K562 (cell line): ENCODE measurements around the gene ADD2. TPM values are rescaled to one million over a fixed set of nuclear protein-coding genes. Genes with fewer than 3 reads are reported as not detected.

Experiments used
- ATAC-seq: fragments of 200-7000 bp; cut with Tn5 transposase; 3 replicates; pipeline ENCODE4 v1.9.1; 2020; ENCODE audit warnings: moderate library complexity
- BruUV-seq: library from RNA; stranded (reverse); fragments of 400-500 nt; replicated peaks from 2 replicates; lab custom pipeline; 2021; lab: Mats Ljungman, UMichigan
- CTCF ChIA-PET: fragments of 300-600 bp; formaldehyde crosslinking; extraction: SDS; loops from one replicate; lab custom pipeline; 2021; ENCODE audit warnings: low intra/inter-chr PET ratio; lab: Yijun Ruan, JAX
- POLR2A ChIA-PET: fragments of 300-600, 350-650 bp; sonication (Branson Sonifier 250); formaldehyde crosslinking; extraction: SDS; loops from one replicate; lab custom pipeline; 2021; ENCODE audit warnings: antibody characterized with exemption, inconsistent platforms; lab: Yijun Ruan, JAX
- DNase-seq, 4 experiments: peaks; one replicate each; pipeline versions ENCODE4 v3.0.0 to v3.0.0-alpha.2; 2011 to 2018; ENCODE audit warnings: low spot score in 3 of 4, mixed read lengths in 3 of 4; ENCODE audit errors: extremely low read depth in 1 of 4
- FAIRE-seq: peaks from 2 replicates; lab custom pipeline; 2011; peaks lifted over from hg19 to GRCh38; lab: Jason Lieb, UNC
- H2AFZ ChIP-seq: 2 replicates; pipeline ENCODE4 v1.6.0; 2011; ENCODE audit warnings: low read depth, low read length, control low read depth, inconsistent platforms
- H3K27ac ChIP-seq: fragments of 200-600 bp; 3 replicates; pipeline ENCODE4 v1.8.0; 2011; ENCODE audit warnings: low read depth, mild to moderate bottlenecking, control low read depth, inconsistent platforms, low read length, moderate library complexity, mixed read lengths; ENCODE audit errors: extremely low read depth
- H3K27me3 ChIP-seq, 2 experiments: fragments of 300-600 bp in 1 of 2; 2 replicates in 1 of 2; 3 replicates in 1 of 2; pipeline versions ENCODE4 v1.6.0 to v1.8.0; 2011; ENCODE audit warnings: inconsistent platforms in 2 of 2, low read length in 2 of 2, mild to moderate bottlenecking in 1 of 2, mixed read lengths in 1 of 2, moderate library complexity in 1 of 2; ENCODE audit not compliant: control insufficient read depth in 2 of 2, insufficient read depth in 2 of 2
- H3K36me3 ChIP-seq: fragments of 300-600 bp; 3 replicates; pipeline ENCODE4 v1.8.0; 2011; ENCODE audit warnings: mild to moderate bottlenecking, low read length, inconsistent platforms; ENCODE audit not compliant: control insufficient read depth, insufficient read depth
- H3K4me1 ChIP-seq, 2 experiments: fragments of 200-600 bp in 1 of 2; replicated peaks in 1 of 2; 2 replicates in 1 of 2; 3 replicates in 1 of 2; pipeline versions ENCODE4 v1.5.1 to v1.8.0; 2011; ENCODE audit warnings: inconsistent platforms in 2 of 2, low read length in 2 of 2, mild to moderate bottlenecking in 1 of 2, mixed read lengths in 1 of 2, moderate library complexity in 1 of 2; ENCODE audit not compliant: control insufficient read depth in 2 of 2, insufficient read depth in 2 of 2
- H3K4me2 ChIP-seq: 2 replicates; pipeline ENCODE4 v1.6.1; 2011; ENCODE audit warnings: low read length, control low read depth, inconsistent platforms, mixed read lengths; ENCODE audit not compliant: insufficient read depth
- H3K4me3 ChIP-seq: fragments of 200-600 bp; sonication (generic), shearing (Covaris generic); 2 replicates; pipeline ENCODE4 v1.5.1; 2016; ENCODE audit warnings: control low read depth, inconsistent platforms
- H3K79me2 ChIP-seq: fragments of 200-600 bp; 3 replicates; pipeline ENCODE4 v1.8.0; 2011; ENCODE audit warnings: low read length, inconsistent platforms; ENCODE audit not compliant: control insufficient read depth, insufficient read depth
- H3K9ac ChIP-seq, 2 experiments: 2 replicates each; pipeline versions ENCODE4 v1.6.0 to v1.6.1; 2011; ENCODE audit warnings: low read depth in 2 of 2, low read length in 2 of 2, control low read depth in 1 of 2, inconsistent platforms in 1 of 2, mild to moderate bottlenecking in 1 of 2, mixed read lengths in 1 of 2; ENCODE audit not compliant: insufficient read depth in 1 of 2
- H3K9me1 ChIP-seq: one replicate; pipeline ENCODE4 v1.6.0; 2011; ENCODE audit warnings: inconsistent platforms, mild to moderate bottlenecking, low read length, moderate library complexity; ENCODE audit not compliant: control insufficient read depth, insufficient read depth
- H3K9me3 ChIP-seq: replicated peaks from 2 replicates; pipeline ENCODE4 v1.5.1; 2011; ENCODE audit warnings: low read depth, low read length, inconsistent platforms; ENCODE audit not compliant: control insufficient read depth, insufficient read depth
- H4K20me1 ChIP-seq: replicated peaks from 2 replicates; pipeline ENCODE4 v1.6.1; 2011; ENCODE audit warnings: low read length, inconsistent platforms, mixed read lengths; ENCODE audit not compliant: control insufficient read depth, insufficient read depth
- NFE2L1 ChIP-seq: fragments of 450-650 bp; IDR thresholded peaks from 2 replicates; pipeline ENCODE4 v1.6.1; 2016; ENCODE audit warnings: missing genetic modification characterization, low read depth, mild to moderate bottlenecking, missing compliant biosample characterization, moderate library complexity, borderline replicate concordance
- RBM22 ChIP-seq: fragments of 200-400 bp; formaldehyde crosslinking; IDR thresholded peaks from 2 replicates; pipeline ENCODE4 v1.6.1; 2018; ENCODE audit warnings: low read length, low read depth; ENCODE audit not compliant: poor library complexity, severe bottlenecking
- RCOR1 ChIP-seq, 2 experiments: IDR thresholded peaks; 2 replicates each; pipeline ENCODE4 v1.6.1; 2012; ENCODE audit warnings: low read depth in 2 of 2, low read length in 2 of 2, borderline replicate concordance in 1 of 2, improper control_type of control experiment in 1 of 2
- RFX1 ChIP-seq: fragments of 450-650 bp; IDR thresholded peaks from 2 replicates; pipeline ENCODE4 v1.6.1; 2016; ENCODE audit warnings: mild to moderate bottlenecking, moderate library complexity
- ZNF197 ChIP-seq: fragments of 200-800 bp; sonication (Bioruptor generic); IDR thresholded peaks from 2 replicates; pipeline ENCODE4 v1.6.1; 2016; ENCODE audit warnings: low read depth, missing genetic modification characterization, missing compliant biosample characterization
- WGBS: fragments of 100-300 bp; shearing (Covaris generic); methylation state at CpG from one replicate; pipeline ENCODE4 v1.1.6; 2016; ENCODE audit warnings: low coverage, mixed read lengths; ENCODE audit not compliant: insufficient coverage; ENCODE audit errors: missing lambda C conversion rate; 5-methylcytosine and 5-hydroxymethylcytosine counted together
- in situ Hi-C: fragments of 300-500 bp; cut with MboI; formaldehyde crosslinking; loops from 4 replicates; pipeline ENCODE4 v1.15.0; 2018; ENCODE audit warnings: inconsistent platforms, mixed read lengths
- intact Hi-C: fragments of 100-400 bp; cut with micrococcal nuclease; formaldehyde crosslinking; loops from 2 replicates; pipeline ENCODE4 v1.14.2; 2022
- polyA plus RNA-seq, 8 experiments: library from polyadenylated mRNA; depleted of rRNA in 4 of 8; stranded (reverse) in 5 of 8; unstranded in 3 of 8; fragments of >200 nt; fragmentation: Nextera tagmentation in 2 of 8; fragmentation: Illumina TruSeq in 1 of 8; extraction: Ambion mirVana in 2 of 8; extraction: Trizol in 1 of 8; gene quantifications; 2 replicates each; pipeline versions ENCODE4 v1.2.1 to v1.2.3, GENCODE V29; 2011 to 2014; ENCODE audit warnings: inconsistent platforms in 1 of 8, missing spikeins in 1 of 8
- total RNA-seq, 7 experiments: library from RNA; depleted of rRNA in 6 of 7; stranded (reverse); fragments of >200 nt in 6 of 7; fragmentation: Illumina TruSeq in 2 of 7; extraction: Trizol in 2 of 7; gene quantifications; 2 replicates each; pipeline versions ENCODE4 v1.2.1 to v1.2.3, GENCODE V29; 2011 to 2021; ENCODE audit warnings: low replicate concordance in 1 of 7

Gene ADD2
- total and polyA plus RNA-seq, 9 of the 15 experiments (the other 6 are each of a cell fraction or from before 2014, with no cell fraction given): 3.5 to 63.0 (median 36.2) TPM

DNA sequence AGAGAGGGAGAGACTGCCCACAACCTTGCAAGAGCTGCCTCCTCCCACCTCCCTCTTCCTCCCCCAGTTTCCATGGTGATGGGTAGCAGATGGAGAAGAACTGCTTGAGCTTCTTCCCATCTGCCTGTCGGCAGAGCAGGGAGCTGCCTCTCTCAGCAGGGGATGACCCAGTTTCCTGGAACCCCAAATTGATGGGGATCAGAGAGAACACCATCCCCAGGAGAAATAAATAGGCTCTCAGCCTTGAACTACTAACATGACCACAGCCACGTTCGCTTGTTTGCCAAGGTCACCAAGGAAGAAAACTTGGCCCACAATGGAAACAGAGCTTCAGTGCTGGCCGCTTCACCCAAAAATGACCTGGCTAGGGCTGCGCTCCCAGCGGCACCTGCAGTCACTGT lies 82.2 kb downstream of the ADD2 start:
- FAIRE-seq: peak; percentile 15
- 49% methylated on average over 2 of the region's 6 CpGs for WGBS

More for the DNA sequence above, 82.2 kb downstream of the ADD2 start:
- no peaks in the 10 kb centered on the region for H3K9me1 ChIP-seq
- peaks cover 65% of the 10 kb centered on the region for H3K36me3 ChIP-seq
- TF ChIP-seq ZNF197 (CRISPR knock-in tag) (no peak), RFX1 (peak; percentile 83), NFE2L1 (no peak), RBM22 (no peak), RCOR1 (IDR thresholded peaks at IDR 0.05; ENCODE audit: borderline replicate concordance in 1 of 2, low read depth in 2 of 2, low read length in 2 of 2) (0 out of 4 replicates have a peak, but pooled peaks of 1 of the 2 experiments have one; percentile 63)
- in situ Hi-C loops: loop anchor here (5.0 kb wide), 1 partner anchor 97 kb away; no protein-coding TSS in a partner anchor
- H3K9me3 ChIP-seq: no peaks in the 10 kb centered on the region
- peak overlapping the region; percentile 95; the same call in 1 of the 3 replicates for H3K27ac ChIP-seq
- POLR2A ChIA-PET: interaction anchor here (0.6 to 1.9 kb wide), 9 partner anchors 11 to 1308 kb away, joined by 3 to 9 read pairs (median 4); partner anchors contain the start of gene ADD2
- H2AFZ ChIP-seq: no peak overlapping the region
- ATAC-seq: peak; percentile 7; the same call in 1 of the 3 replicates
- no TSS peak for BruUV-seq
- H3K79me2 ChIP-seq: no peaks in the 10 kb centered on the region
- intact Hi-C loops: loop anchor here (1.0 to 5.0 kb wide), 2 partner anchors 67 to 100 kb away; no protein-coding TSS in a partner anchor
- H3K9ac ChIP-seq: peak overlapping the region; percentile 18 to 27; a peak in 1 of 4 replicates
- H4K20me1 ChIP-seq: no peaks in the 10 kb centered on the region
- H3K4me1 ChIP-seq: peaks cover 29 to 34% of the 10 kb centered on the region in 2 experiments
- CTCF ChIA-PET: interaction anchor here (0.6 to 3.9 kb wide), 2 partner anchors 82 to 258 kb away, joined by 3 to 32 read pairs; partner anchors contain the start of gene ADD2
- H3K4me2 ChIP-seq: no peak overlapping the region
- peak; percentile 36 to 59 (median 41) for DNase-seq
- H3K27me3 ChIP-seq: no peaks in the 10 kb centered on the region
- no peak overlapping the region for H3K4me3 ChIP-seq
